Panc1 (cell line): ENCODE measurements around the gene ZNF503. TPM values are rescaled to one million over a fixed set of nuclear protein-coding genes. Genes with fewer than 3 reads are reported as not detected.
"Not testable (repeated sequence)": the region's sequence is repeated elsewhere in the genome, so short reads cannot be mapped to it uniquely, and the experiment has no call there.

Experiments used
- ATAC-seq: fragments of 200-7000 bp; cut with Tn5 transposase; 2 replicates; pipeline ENCODE4 v1.9.1; 2020; ENCODE audit warnings: mild to moderate bottlenecking, moderate library complexity
- BruUV-seq: library from RNA; stranded (reverse); fragments of 400-500 nt; replicated peaks from 2 replicates; lab custom pipeline; 2021; lab: Mats Ljungman, UMichigan
- CTCF ChIA-PET: fragments of 300-600 bp; sonication (Branson Sonifier 250); formaldehyde crosslinking; loops from one replicate; lab custom pipeline; 2022; ENCODE audit warnings: antibody characterized with exemption; lab: Charles Lee
- POLR2A ChIA-PET: fragments of 300-600 bp; sonication (Branson Sonifier 250); formaldehyde crosslinking; loops from one replicate; lab custom pipeline; 2022; ENCODE audit warnings: antibody characterized with exemption; lab: Charles Lee
- DNase-seq: peaks from one replicate; pipeline ENCODE4 v3.0.0-alpha.2; 2010; ENCODE audit warnings: low read depth, low spot score
- H3K27ac ChIP-seq: 2 replicates; pipeline ENCODE4 v1.5.1; 2011; ENCODE audit warnings: mild to moderate bottlenecking, low read length, inconsistent platforms
- H3K27me3 ChIP-seq: fragments of 200-500 bp; sonication (Bioruptor generic); 2 replicates; pipeline ENCODE4 v1.6.0; 2014; ENCODE audit warnings: low read length, inconsistent platforms; ENCODE audit not compliant: control insufficient read depth, insufficient read depth
- H3K36me3 ChIP-seq: fragments of 200-500 bp; sonication (Bioruptor generic); 2 replicates; pipeline ENCODE4 v1.5.1; 2014; ENCODE audit warnings: inconsistent platforms, mild to moderate bottlenecking, low read length, moderate library complexity; ENCODE audit not compliant: control insufficient read depth, insufficient read depth
- H3K4me1 ChIP-seq: 2 replicates; pipeline ENCODE4 v1.5.1; 2011; ENCODE audit warnings: inconsistent platforms, mild to moderate bottlenecking, low read length, moderate library complexity; ENCODE audit not compliant: control insufficient read depth, insufficient read depth
- H3K4me3 ChIP-seq, 2 experiments: 2 replicates each; pipeline ENCODE4 v1.5.1; 2011 to 2012; ENCODE audit warnings: low read depth in 2 of 2, low read length in 2 of 2, mild to moderate bottlenecking in 2 of 2, inconsistent platforms in 1 of 2, moderate library complexity in 1 of 2
- H3K9me3 ChIP-seq: fragments of 200-500 bp; sonication (Bioruptor generic); 2 replicates; pipeline ENCODE4 v1.5.1; 2014; ENCODE audit warnings: low read depth, mild to moderate bottlenecking, inconsistent platforms, low read length, moderate library complexity; ENCODE audit not compliant: control insufficient read depth, insufficient read depth
- POLR2AphosphoS5 ChIP-seq: IDR thresholded peaks from 2 replicates; pipeline ENCODE4 v1.6.1; 2012; ENCODE audit warnings: mild to moderate bottlenecking, low read depth, low read length, moderate library complexity
- REST ChIP-seq, 2 experiments: IDR thresholded peaks; 2 replicates each; pipeline ENCODE4 v1.6.1; 2011 to 2012; ENCODE audit warnings: low read depth in 2 of 2, control low read depth in 1 of 2, low read length in 1 of 2, mild to moderate bottlenecking in 1 of 2, moderate library complexity in 1 of 2; ENCODE audit not compliant: insufficient read depth in 1 of 2
- SIN3A ChIP-seq: IDR thresholded peaks from 2 replicates; pipeline ENCODE4 v1.6.1; 2012; ENCODE audit warnings: low read depth, mild to moderate bottlenecking, low read length, moderate library complexity, borderline replicate concordance; ENCODE audit not compliant: insufficient read depth
- TCF7L2 ChIP-seq: IDR thresholded peaks from 2 replicates; pipeline ENCODE4 v1.6.1; 2011; ENCODE audit warnings: mild to moderate bottlenecking, low read depth, low read length, inconsistent platforms
- in situ Hi-C: cut with HindIII; loops from 2 replicates; pipeline ENCODE4 v1.10.0; 2016; ENCODE audit warnings: low sequenced_read_pairs, low pct_unique_long_range_greater_than_20kb
- intact Hi-C: fragments of 100-400 bp; cut with micrococcal nuclease; formaldehyde crosslinking; loops from one replicate; pipeline ENCODE4 v1.10.0; 2022; ENCODE audit not compliant: unreplicated experiment
- total RNA-seq: library from RNA; stranded (reverse); gene quantifications from one replicate; pipeline ENCODE4 v1.2.1, GENCODE V29; 2021; ENCODE audit not compliant: unreplicated experiment
- TF ChIP-seq, protein P1 (sequence below): fragments of 450-650 bp; IDR thresholded peaks from 2 replicates; pipeline ENCODE4 v1.5.1; 2017; ENCODE audit warnings: mild to moderate bottlenecking

Gene ZNF503
- total RNA-seq, 1 experiment from 2014 or later: 10.4 TPM

GRCh38 chr10:75375838-75376237 lies 25.7 kb downstream of the ZNF503 start:
- Histone ChIP-seq H3K36me3 (no peaks in the 10 kb centered on the region), H3K27ac (no peak overlapping the region), H3K9me3 (no peaks in the 10 kb centered on the region), H3K27me3 (peaks cover 2% of the 10 kb centered on the region; the same call in 1 of the 2 replicates), H3K4me3 (no peak overlapping the region), H3K4me1 (no peaks in the 10 kb centered on the region)
- CTCF ChIA-PET: no interaction called here
- TF ChIP-seq REST (IDR thresholded peaks at IDR 0.05; ENCODE audit: insufficient read depth in 1 of 2, low read depth in 2 of 2, low read length in 1 of 2) (no peak), SIN3A (no peak), POLR2AphosphoS5 (no peak), TCF7L2 (no peak)
- TF ChIP-seq, protein P1, sequence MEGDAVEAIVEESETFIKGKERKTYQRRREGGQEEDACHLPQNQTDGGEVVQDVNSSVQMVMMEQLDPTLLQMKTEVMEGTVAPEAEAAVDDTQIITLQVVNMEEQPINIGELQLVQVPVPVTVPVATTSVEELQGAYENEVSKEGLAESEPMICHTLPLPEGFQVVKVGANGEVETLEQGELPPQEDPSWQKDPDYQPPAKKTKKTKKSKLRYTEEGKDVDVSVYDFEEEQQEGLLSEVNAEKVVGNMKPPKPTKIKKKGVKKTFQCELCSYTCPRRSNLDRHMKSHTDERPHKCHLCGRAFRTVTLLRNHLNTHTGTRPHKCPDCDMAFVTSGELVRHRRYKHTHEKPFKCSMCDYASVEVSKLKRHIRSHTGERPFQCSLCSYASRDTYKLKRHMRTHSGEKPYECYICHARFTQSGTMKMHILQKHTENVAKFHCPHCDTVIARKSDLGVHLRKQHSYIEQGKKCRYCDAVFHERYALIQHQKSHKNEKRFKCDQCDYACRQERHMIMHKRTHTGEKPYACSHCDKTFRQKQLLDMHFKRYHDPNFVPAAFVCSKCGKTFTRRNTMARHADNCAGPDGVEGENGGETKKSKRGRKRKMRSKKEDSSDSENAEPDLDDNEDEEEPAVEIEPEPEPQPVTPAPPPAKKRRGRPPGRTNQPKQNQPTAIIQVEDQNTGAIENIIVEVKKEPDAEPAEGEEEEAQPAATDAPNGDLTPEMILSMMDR: no peak
- no TSS peak for BruUV-seq
- in situ Hi-C loops: no loop called here
- intact Hi-C loops: no loop called here
- ATAC-seq (no peak), DNase-seq (no peak)
- POLR2A ChIA-PET: no interaction called here

DNA sequence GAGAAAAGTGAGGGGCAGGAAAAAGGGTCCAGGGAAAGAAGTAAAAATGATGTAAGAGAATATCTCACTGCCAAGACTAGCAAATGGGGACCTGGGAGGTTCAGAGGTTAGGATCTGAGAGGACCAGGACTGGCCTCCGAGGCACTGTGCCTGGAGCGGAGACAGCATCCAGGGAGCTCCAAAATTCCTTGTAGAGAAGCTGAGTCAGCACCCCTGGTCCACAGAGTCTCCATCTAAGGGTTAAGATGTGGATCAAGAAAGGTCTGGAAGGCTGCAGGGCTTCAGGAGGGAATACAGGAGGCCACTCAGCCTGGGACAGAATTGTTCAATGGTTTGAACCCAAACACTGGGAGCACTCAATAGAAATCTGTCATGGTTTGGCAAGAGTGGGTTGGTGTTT lies 30.6 kb downstream of the ZNF503 start:
- no peak overlapping the region for H3K4me3 ChIP-seq
- H3K4me1 ChIP-seq: no peaks in the 10 kb centered on the region
- ChIA-PET POLR2A (no interaction called here), CTCF (no interaction called here)
- TF ChIP-seq, protein P1: no peak
- TF ChIP-seq SIN3A (no peak), TCF7L2 (no peak), REST (IDR thresholded peaks at IDR 0.05; ENCODE audit: insufficient read depth in 1 of 2, low read depth in 2 of 2, low read length in 1 of 2) (no peak), POLR2AphosphoS5 (no peak)
- no peak for DNase-seq
- no peak for ATAC-seq
- BruUV-seq: no TSS peak
- no peaks in the 10 kb centered on the region for H3K36me3 ChIP-seq
- intact Hi-C loops (no loop called here), in situ Hi-C loops (no loop called here)
- H3K27me3 ChIP-seq: peaks cover 2% of the 10 kb centered on the region; the same call in 1 of the 2 replicates
- H3K9me3 ChIP-seq: no peaks in the 10 kb centered on the region; the same call in 1 of the 2 replicates
- no peak overlapping the region for H3K27ac ChIP-seq

DNA sequence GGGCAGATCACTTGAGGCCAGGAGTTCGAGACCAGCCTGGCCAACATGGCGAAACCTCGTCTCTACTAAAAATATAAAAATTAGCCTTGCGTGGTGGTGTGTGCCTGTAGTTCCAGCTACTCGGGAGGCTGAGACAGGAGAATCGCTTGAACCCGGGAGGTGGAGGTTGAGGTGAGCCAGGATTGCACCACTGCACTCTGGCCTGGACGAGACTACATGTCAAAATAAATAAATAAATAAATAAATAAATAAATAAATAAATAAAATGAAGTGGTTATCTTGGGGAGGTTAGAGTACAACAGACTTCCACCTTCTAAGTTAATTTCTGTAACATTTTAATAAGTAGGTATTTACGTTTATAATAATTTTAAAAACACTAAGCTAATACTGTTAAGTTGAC lies 31.7 kb downstream of the ZNF503 start:
- DNase-seq, H3K4me3 ChIP-seq, ATAC-seq, H3K36me3 ChIP-seq, BruUV-seq, H3K27ac ChIP-seq, H3K27me3 ChIP-seq, H3K9me3 ChIP-seq, H3K4me1 ChIP-seq, in situ Hi-C loops, POLR2A ChIA-PET, intact Hi-C loops, CTCF ChIA-PET: not testable (repeated sequence)
